DMS79 (cell line): ENCODE results near the gene BACE1-AS.
"Not testable (repeated sequence)": the region's sequence is repeated elsewhere in the genome, so short reads cannot be mapped to it uniquely, and the experiment has no call there.

Source experiments
- DNase-seq: peaks from one replicate; lab custom pipeline; 2025; lab: John Stamatoyannopoulos, UW

The BACE1-AS gene

DNA sequence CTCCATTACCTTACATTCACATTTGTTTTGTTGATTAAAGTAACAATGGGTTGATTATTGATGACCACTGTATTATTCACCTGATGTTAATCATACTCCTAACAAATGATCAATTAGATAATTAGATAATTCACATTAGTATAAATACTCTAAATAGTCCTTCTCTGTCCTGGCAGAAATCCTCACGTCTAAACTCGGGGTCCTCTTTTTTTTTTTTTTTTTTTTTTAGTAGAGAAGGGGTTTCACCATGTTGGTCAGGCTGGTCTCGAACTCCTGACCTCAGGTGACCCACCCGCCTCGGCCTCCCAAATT lies 36.1 kb downstream of the BACE1-AS start:
- not testable (repeated sequence) for DNase-seq

DNA sequence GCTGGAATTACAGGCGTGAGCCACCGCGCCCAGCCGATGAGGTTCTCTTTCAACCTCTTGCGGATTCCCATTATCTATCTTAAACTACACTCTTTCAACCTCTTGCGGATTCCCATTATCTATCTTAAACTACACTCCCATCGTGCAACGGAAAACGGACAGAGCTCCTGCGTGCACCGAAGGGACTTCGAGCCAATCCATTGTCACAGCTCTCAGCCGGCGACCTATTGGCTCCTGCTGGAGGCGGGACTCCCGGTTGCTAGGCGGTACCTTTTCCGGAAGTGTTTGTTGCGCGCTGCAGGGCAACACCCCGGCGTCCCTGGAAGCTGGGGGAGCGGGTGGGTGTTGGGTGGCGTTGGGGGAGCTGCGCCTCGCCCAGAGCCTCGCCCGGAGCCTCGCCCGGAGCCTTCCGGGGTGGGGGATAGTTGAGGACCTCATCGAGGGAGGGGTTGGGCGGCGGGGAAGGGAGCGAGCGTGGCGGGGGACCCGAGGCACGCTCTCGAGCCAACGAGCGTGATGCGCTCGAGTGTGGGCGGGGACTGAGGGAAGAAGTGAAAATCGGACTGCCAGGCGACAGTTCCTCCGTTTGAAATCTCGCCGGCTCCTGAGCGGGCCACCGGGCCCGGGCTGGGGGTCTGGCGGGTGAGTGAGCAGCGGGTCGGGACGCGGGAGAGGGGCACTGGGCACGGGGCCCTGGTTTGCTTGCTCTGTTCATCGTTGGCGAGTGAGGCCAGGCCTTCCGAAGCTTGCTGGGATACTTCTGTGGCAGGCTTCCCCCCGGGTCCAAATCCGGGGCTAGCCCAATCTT lies 36.6 kb downstream of the BACE1-AS start, which contains the start of gene CEP164:
CEP164 (plus strand) TSS at position 288 of the 808 bp plus-strand sequence. CDS start 10,733 bp downstream, outside the sequence.
- peak; percentile 98 for DNase-seq

DNA sequence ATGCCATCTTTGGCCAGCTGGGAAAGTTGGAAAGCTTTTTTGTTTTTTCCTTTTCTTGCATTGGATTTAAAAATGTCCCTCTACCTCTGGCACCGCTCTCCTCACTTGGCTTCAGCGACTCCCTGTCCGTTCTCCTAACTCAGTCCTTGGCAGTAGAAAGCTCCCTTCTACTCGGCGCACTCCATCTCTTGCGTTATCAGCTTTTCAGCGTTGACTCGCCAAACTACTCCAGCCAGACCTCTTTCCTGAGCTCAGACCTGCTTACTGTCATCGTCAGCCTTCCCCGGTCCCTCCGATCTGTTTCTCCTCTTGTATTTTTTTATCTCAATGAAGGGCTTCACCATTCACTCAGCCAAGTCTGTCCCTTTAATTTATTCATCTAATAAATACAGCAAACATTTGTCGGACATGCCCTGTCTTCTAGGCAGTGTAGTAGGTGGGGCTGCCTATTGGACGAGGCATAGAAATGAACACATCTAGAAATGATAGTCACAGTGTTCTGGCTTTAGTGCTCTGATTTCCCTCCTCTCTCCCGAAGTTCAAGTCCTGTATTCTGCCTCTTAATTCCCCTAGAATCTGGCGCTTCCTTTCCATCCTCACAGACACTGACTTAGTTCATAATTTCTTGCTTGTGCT lies 37.3 kb downstream of the BACE1-AS start:
- no peak for DNase-seq

DNA sequence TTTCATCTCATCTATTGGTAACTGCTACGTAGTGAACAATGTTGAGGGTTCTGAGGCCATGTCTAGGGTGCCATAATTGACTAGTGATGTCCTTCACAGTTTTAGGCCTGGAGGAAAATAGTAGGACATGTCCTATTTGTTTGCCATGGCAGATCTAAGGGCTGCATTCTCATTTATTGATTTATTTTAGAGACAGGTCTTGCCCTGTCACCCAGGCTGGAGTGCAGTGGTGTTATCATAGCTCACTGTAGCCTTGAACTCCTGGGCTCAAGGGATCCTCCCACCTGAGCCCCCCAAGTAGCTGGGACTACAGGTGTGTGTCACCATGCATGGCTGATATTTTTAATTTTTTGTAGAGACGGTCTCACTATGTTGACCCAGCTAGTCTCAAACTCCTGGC lies 41.7 kb downstream of the BACE1-AS start:
- DNase-seq, result no peak

DNA sequence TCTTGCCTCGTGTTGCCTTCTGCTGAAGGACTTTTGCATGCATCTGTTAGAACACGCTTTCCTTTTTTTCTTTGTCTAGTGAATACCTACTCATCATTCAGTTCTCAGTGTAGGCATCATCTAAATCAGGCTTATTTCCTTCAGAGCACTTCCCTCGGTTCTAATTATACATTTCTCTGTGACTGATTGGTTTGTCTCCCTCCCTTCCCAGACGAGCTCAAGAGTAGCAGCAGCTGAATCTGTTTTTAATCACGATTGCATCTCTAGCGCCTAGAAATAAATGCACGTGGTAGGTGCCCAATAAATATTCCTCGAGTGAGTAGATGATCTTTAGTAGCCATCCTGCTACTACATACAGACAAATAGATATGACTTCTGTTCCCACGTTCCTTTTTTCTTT lies 42.8 kb downstream of the BACE1-AS start:
- DNase-seq, result no peak

DNA sequence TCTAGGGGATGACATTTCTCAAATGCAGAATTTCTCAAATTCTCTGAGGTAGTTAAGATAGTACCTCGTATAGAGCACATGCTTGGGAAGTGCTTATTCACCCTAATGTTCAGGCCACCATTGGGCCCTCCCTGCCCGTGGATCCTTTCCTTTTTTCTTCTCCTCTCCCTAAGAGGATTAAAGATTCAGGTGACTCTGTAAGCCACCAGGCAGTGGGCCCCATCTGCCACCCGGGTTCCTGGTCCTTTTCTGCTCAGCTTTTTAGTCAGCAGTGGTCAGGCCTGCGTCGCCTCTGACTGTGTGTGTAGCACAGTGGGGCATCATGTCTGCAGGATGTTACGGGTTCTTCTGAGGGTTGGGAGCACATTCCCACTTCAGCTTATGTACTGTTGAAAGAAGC lies 43.8 kb downstream of the BACE1-AS start:
- no peak for DNase-seq

DNA sequence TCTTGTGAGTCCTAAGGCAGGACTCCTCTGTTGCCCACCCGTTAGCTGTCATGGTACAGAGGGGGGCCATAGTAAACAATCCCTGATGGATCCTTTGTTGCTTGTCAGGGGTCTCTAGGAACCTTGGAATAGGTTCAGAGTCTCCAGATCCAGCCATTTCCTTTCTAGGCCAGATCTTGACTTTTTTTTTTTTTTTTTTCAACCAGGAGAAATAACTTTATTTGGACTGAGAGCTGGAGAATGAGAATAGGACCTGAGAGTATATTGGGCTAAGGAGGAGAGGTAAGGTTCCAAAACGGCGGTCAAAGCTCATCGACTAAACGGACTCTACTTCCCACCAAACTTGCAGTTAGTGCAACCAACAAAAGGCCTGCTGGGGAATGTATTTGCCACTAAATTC lies 44.3 kb downstream of the BACE1-AS start:
- DNase-seq, result no peak

DNA sequence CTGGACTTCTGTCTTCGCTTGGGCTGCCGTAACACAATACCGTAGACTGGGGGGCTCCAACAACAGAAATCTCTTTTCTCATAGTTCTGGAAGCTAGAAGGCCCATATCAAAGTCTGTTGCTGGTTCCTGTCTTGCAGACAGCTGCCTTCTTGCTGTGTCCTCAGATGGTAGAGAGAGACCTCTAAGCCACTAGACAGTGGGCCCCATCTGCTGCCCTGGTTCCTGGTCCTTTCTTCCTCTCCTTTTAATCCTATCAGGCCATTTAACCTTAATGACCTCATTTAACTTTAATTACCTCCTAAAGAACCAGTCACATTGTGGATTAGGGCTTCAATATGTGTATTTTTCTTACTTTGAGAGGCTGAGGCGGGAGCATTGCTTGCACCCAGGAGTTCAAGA lies 45.9 kb downstream of the BACE1-AS start:
- DNase-seq, result no peak
